Fibroblast of lung (primary cell): ENCODE data around the gene ZGPAT.

Experiments used
- CTCF ChIP-seq, 2 donors: IDR thresholded peaks in 1 of 2; conservative IDR thresholded peaks in 1 of 2; 1 replicate in 1 of 2; 2 replicates in 1 of 2; pipeline ENCODE4 v1.5.1; 2011 to 2012; ENCODE audit warnings: low read length in 2 of 2, control low read depth in 1 of 2, inconsistent platforms in 1 of 2, low read depth in 1 of 2, mild to moderate bottlenecking in 1 of 2
- EZH2 ChIP-seq: IDR thresholded peaks from 2 replicates; pipeline ENCODE4 v1.5.1; 2012; ENCODE audit warnings: low read length, control low read depth, mild to moderate bottlenecking; ENCODE audit errors: missing control alignments

- no peak for TF ChIP-seq CTCF (conservative IDR thresholded peaks at IDR 0.05 in 1 of 2, IDR thresholded peaks at IDR 0.05 in 1 of 2; ENCODE audit: low read depth in 1 of 2, low read length in 2 of 2)
- no peak for TF ChIP-seq EZH2
Observed at GRCh38 chr20:63661108-63661507, 46.7 kb upstream of the ZGPAT start.
